ENCODE data around the gene RAP2B.

GRCh38 chr3:153138276-153139210, 23.5 kb upstream of the RAP2B start:
- TF ChIP-seq CTCF (IDR thresholded peaks at IDR 0.05; ENCODE audit: low read length) (no peak), EZH2 (IDR thresholded peaks at IDR 0.05; ENCODE audit: borderline replicate concordance, low read length) (no peak)
